ENCODE measurements around the gene LDHB. TPM values are rescaled to one million over a fixed set of nuclear protein-coding genes. Genes with fewer than 3 reads are reported as not detected.

LDHB gene
- total RNA-seq, 1 donor from 2014 or later, result 1,958 TPM

Other genes starting within 250 kb of the LDHB start
- gene PYROXD1, start 220.2 kb downstream of the LDHB start, total RNA-seq, result 16.5 TPM
- 19.4 TPM for gene RECQL, start 156.2 kb downstream of the LDHB start, total RNA-seq
- 22.0 TPM for gene GOLT1B, start 156.1 kb downstream of the LDHB start, total RNA-seq
- gene SPX, start 131.5 kb downstream of the LDHB start, total RNA-seq, result 12.4 TPM
- not detected for gene GYS2, start 53.0 kb downstream of the LDHB start, total RNA-seq
- gene KCNJ8, start 116.9 kb upstream of the LDHB start, total RNA-seq, result 57.0 TPM

All from Right ventricle myocardium inferior (tissue), 1 donor.